Psoas muscle (tissue), 8 donors: ENCODE measurements around the gene TIGAR. TPM values are rescaled to one million over a fixed set of nuclear protein-coding genes. Genes with fewer than 3 reads are reported as not detected.

ENCODE experiments used
- ATAC-seq, 4 donors: fragments of 200-7000 bp; cut with Tn5 transposase; one replicate each; pipeline ENCODE4 v1.9.1; 2020; ENCODE audit warnings: moderate library complexity in 3 of 4, mild to moderate bottlenecking in 2 of 4
- DNase-seq, 2 donors: peaks; one replicate each; pipeline ENCODE4 v3.0.0-alpha.2; 2020
- H3K27ac ChIP-seq: fragments of 200-600 bp; one replicate; pipeline ENCODE4 v1.8.0; 2022
- H3K27me3 ChIP-seq, 3 donors: fragments of 200-600 bp in 1 of 3; one replicate each; pipeline versions ENCODE4 v1.6.1 to v1.8.0; 2013 to 2022; ENCODE audit warnings: low read length in 2 of 3, mild to moderate bottlenecking in 2 of 3, moderate library complexity in 1 of 3; ENCODE audit not compliant: insufficient read depth in 3 of 3
- H3K36me3 ChIP-seq, 2 donors: fragments of 200-600 bp in 1 of 2; one replicate each; pipeline versions ENCODE4 v1.6.1 to v1.8.0; 2013 to 2022; ENCODE audit warnings: low read depth in 1 of 2, mild to moderate bottlenecking in 1 of 2, moderate library complexity in 1 of 2; ENCODE audit not compliant: insufficient read depth in 1 of 2
- H3K4me1 ChIP-seq: fragments of 200-600 bp; one replicate; pipeline ENCODE4 v1.8.0; 2022
- H3K4me3 ChIP-seq: fragments of 200-600 bp; one replicate; pipeline ENCODE4 v1.8.0; 2022; ENCODE audit warnings: mild to moderate bottlenecking
- H3K9me3 ChIP-seq: fragments of 200-600 bp; one replicate; pipeline ENCODE4 v1.8.0; 2022
- WGBS, 3 donors: extraction: QIAGEN DNeasy Blood & Tissue Kit; methylation state at CpG; one replicate each; pipeline versions ENCODE4 v1.1.6 to v1.1.7; 2013; 5-methylcytosine and 5-hydroxymethylcytosine counted together
- intact Hi-C, 2 donors: fragments of 100-400 bp; cut with DNase I; formaldehyde crosslinking; loops; one replicate each; pipeline versions ENCODE4 v1.11.0 to v1.14.2; 2022
- polyA plus RNA-seq, 3 donors: library from polyadenylated mRNA; stranded (reverse); fragments of 200-250 nt; gene quantifications; one replicate each; pipeline ENCODE4 v1.2.3, GENCODE V29; 2013
- total RNA-seq, 4 donors: library from RNA; stranded (reverse); fragmentation: NEBNext Ultra II Directional in 2 of 4; extraction: Animal tissue kit (Norgen Biotek cat#: 25700) in 2 of 4; gene quantifications; one replicate each; pipeline versions ENCODE4 v1.2.1 to v1.2.4, GENCODE V29; 2021 to 2023
- TF ChIP-seq, protein P1 (sequence below): fragments of 200-600 bp; IDR thresholded peaks from one replicate; pipeline ENCODE4 v1.8.0; 2022; ENCODE audit warnings: antibody characterized with exemption
- donor health status: healthy with polysubstance abuse.
- donor health status: DM: no; HTN: no; CAD: no; lungs with moderate emphysema.
- donor health status: Bipolar disorder and iron deficiency.
- donor health status: healthy.
- donor health status: DM: yes; HTN: yes; CAD: no.
- donor health status: DM: no; HTN: no; CAD: no.
- donor health status: DM: no; HTN: no; CAD: no.
- donor health status: DM: yes; HTN: yes; CAD: no.

TIGAR gene
- total and polyA plus RNA-seq, 7 donors = 6.3 to 20.0 (median 11.8) TPM

- intact Hi-C loops = no loop called here
- Histone ChIP-seq H3K4me1 (no peaks in the 10 kb centered on the region), H3K4me3 (no peak overlapping the region), H3K9me3 (no peaks in the 10 kb centered on the region), H3K27me3 (peaks cover 0 to 4% (median 0%) of the 10 kb centered on the region in 3 donors), H3K27ac (no peak overlapping the region), H3K36me3 (no peaks in the 10 kb centered on the region)
- no peak for DNase-seq
- WGBS, 3 donors = 50 to 71% (median 52%) methylated on average over 16 of the region's 16 CpGs
- ATAC-seq = no peak
- TF ChIP-seq, protein P1, sequence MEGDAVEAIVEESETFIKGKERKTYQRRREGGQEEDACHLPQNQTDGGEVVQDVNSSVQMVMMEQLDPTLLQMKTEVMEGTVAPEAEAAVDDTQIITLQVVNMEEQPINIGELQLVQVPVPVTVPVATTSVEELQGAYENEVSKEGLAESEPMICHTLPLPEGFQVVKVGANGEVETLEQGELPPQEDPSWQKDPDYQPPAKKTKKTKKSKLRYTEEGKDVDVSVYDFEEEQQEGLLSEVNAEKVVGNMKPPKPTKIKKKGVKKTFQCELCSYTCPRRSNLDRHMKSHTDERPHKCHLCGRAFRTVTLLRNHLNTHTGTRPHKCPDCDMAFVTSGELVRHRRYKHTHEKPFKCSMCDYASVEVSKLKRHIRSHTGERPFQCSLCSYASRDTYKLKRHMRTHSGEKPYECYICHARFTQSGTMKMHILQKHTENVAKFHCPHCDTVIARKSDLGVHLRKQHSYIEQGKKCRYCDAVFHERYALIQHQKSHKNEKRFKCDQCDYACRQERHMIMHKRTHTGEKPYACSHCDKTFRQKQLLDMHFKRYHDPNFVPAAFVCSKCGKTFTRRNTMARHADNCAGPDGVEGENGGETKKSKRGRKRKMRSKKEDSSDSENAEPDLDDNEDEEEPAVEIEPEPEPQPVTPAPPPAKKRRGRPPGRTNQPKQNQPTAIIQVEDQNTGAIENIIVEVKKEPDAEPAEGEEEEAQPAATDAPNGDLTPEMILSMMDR = no peak
Observed at GRCh38 chr12:4293966-4294505, 27.0 kb upstream of the TIGAR start.

GRCh38 chr12:4296751-4297150 is 24.3 kb upstream of the TIGAR start:
- ATAC-seq (no peak), DNase-seq (no peak)
- TF ChIP-seq, protein P1 = no peak
- intact Hi-C loops = no loop called here
- Histone ChIP-seq H3K4me3 (no peak overlapping the region), H3K27ac (no peak overlapping the region), H3K36me3 (no peaks in the 10 kb centered on the region), H3K27me3 (no peaks in the 10 kb centered on the region), H3K4me1 (no peaks in the 10 kb centered on the region), H3K9me3 (no peaks in the 10 kb centered on the region)
- WGBS, 3 donors = 54 to 64% (median 55%) methylated on average over 6 of the region's 6 CpGs

DNA sequence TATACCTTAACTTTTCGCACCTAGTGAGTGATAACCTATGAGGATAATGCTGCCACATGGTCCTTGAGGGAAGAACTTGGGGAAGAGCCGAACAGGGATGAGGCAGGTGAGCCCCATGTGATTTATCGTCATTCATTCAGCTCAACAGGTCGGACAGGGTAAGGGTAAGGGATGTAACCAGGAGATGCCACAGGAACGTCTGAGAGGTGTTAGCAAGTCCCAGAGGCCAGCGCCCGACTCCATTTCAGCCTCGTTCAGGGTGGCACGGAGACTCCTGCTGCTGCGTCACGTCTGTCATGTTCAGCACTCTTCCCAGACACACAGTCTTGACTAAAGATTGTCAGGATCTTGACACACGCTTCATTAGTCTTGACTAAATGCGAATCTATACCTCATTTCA is 23.4 kb upstream of the TIGAR start:
- H3K27ac ChIP-seq = no peak overlapping the region
- no peak overlapping the region for H3K4me3 ChIP-seq
- H3K36me3 ChIP-seq = no peaks in the 10 kb centered on the region
- WGBS, 3 donors = 85 to 95% (median 87%) methylated on average over 13 of the region's 13 CpGs
- intact Hi-C loops = no loop called here
- H3K9me3 ChIP-seq = no peaks in the 10 kb centered on the region
- DNase-seq = no peak
- H3K27me3 ChIP-seq = no peaks in the 10 kb centered on the region
- no peaks in the 10 kb centered on the region for H3K4me1 ChIP-seq
- TF ChIP-seq, protein P1 = no peak
- no peak for ATAC-seq

DNA sequence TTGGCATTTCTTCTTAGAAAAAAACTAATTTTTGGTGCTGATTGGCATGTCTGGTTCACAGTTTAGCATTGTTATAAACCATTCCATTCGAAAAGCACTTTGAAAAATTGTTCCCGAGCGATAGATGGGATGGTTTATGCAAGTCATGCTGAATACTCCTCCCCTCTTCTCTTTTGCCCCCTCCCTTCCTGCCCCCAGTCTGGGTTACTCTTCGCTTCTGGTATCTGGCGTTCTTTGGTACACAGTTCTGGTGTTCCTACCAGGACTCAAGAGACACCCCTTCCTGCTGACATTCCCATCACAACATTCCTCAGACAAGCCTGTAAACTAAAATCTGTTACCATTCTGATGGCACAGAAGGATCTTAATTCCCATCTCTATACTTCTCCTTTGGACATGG is 20.1 kb upstream of the TIGAR start:
- 73 to 87% (median 73%) methylated on average over 5 of the region's 5 CpGs for WGBS, 3 donors
- TF ChIP-seq, protein P1 = no peak
- Histone ChIP-seq H3K27ac (no peak overlapping the region), H3K36me3 (no peaks in the 10 kb centered on the region), H3K4me1 (no peaks in the 10 kb centered on the region), H3K27me3 (no peaks in the 10 kb centered on the region), H3K4me3 (no peak overlapping the region), H3K9me3 (no peaks in the 10 kb centered on the region)
- intact Hi-C loops = no loop called here
- ATAC-seq (no peak), DNase-seq (no peak)

GRCh38 chr12:4301932-4302501 is 19.0 kb upstream of the TIGAR start:
- TF ChIP-seq, protein P1 = no peak
- Histone ChIP-seq H3K27me3 (no peaks in the 10 kb centered on the region), H3K4me1 (no peaks in the 10 kb centered on the region), H3K36me3 (no peaks in the 10 kb centered on the region), H3K9me3 (no peaks in the 10 kb centered on the region), H3K27ac (no peak overlapping the region), H3K4me3 (no peak overlapping the region)
- no peak for DNase-seq
- intact Hi-C loops = no loop called here
- WGBS, 3 donors = 90 to 92% (median 90%) methylated on average over 11 of the region's 11 CpGs
- no peak for ATAC-seq
